IMR-90 (cell line): ENCODE data around the gene TRIM74. TPM values are rescaled to one million over a fixed set of nuclear protein-coding genes. Genes with fewer than 3 reads are reported as not detected.

Experiments used
- FOS ChIP-seq: fragments of 150-350 bp; IDR thresholded peaks from 2 replicates; pipeline ENCODE4 v1.6.1; 2016; ENCODE audit warnings: low read depth, low read length
- RAD21 ChIP-seq: IDR thresholded peaks from 2 replicates; pipeline ENCODE4 v1.6.1; 2012; ENCODE audit warnings: low read length, improper control_type of control experiment
- polyA plus RNA-seq, 3 experiments: library from polyadenylated mRNA; depleted of rRNA; stranded (reverse); fragments of >200 nt; gene quantifications; 2 replicates each; pipeline ENCODE4 v1.2.3, GENCODE V29; 2012; ENCODE audit warnings: low replicate concordance in 1 of 3
- total RNA-seq: library from RNA; depleted of rRNA; stranded (reverse); fragments of >200 nt; gene quantifications from 2 replicates; pipeline ENCODE4 v1.2.3, GENCODE V29; 2012
- TF ChIP-seq, protein P1 (sequence below): conservative IDR thresholded peaks from 2 replicates; pipeline ENCODE4 v1.5.1; 2012; ENCODE audit warnings: mild to moderate bottlenecking, low read depth, low read length, improper control_type of control experiment

TRIM74 gene
- total and polyA plus RNA-seq, 2 of the 4 experiments (the other 2 are of a cell fraction): 0.17 TPM; not detected in 1

DNA sequence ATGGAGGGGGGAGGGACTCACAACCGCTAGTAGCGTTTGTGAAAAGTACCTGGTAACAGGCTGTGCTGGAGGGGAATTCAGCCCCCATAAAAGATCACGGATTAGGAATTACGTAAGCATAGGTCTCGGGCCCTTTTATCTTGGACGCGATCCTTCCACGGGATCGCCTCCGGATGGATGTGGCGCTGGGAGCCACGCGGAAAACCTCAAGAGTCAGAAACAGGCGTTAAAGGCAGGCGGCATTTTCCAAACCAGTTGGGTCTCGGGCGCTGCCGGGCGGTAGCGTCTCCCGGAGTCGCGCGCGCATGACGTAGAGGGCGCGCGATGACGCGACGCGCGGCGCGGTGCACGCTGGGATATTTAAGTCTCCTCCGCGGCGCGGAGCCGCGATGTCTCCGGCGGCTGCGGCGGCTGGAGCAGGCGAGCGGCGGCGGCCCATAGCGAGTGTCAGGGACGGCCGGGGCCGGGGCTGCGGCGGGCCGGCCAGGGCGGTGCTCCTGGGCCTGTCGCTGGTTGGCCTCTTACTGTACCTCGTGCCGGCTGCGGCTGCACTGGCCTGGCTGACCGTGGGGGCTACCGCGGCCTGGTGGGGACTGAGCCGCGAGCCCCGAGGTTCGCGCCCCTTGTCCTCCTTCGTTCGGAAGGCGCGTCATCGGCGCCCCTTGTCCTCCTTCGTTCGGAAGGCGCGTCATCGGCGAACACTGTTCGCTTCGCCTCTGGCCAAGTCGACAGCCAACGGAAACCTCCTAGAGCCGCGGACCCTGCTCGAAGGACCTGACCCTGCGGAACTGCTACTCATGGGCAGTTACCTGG lies 44.3 kb downstream of the TRIM74 start, which contains the start of gene POM121 (continued):
- TF ChIP-seq, protein P1, sequence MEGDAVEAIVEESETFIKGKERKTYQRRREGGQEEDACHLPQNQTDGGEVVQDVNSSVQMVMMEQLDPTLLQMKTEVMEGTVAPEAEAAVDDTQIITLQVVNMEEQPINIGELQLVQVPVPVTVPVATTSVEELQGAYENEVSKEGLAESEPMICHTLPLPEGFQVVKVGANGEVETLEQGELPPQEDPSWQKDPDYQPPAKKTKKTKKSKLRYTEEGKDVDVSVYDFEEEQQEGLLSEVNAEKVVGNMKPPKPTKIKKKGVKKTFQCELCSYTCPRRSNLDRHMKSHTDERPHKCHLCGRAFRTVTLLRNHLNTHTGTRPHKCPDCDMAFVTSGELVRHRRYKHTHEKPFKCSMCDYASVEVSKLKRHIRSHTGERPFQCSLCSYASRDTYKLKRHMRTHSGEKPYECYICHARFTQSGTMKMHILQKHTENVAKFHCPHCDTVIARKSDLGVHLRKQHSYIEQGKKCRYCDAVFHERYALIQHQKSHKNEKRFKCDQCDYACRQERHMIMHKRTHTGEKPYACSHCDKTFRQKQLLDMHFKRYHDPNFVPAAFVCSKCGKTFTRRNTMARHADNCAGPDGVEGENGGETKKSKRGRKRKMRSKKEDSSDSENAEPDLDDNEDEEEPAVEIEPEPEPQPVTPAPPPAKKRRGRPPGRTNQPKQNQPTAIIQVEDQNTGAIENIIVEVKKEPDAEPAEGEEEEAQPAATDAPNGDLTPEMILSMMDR: no peak
- TF ChIP-seq FOS (no peak), RAD21 (no peak)
